NCI-H1092 (cell line): ENCODE data around the gene C11orf24.
A peak's percentile ranks its signal among the peaks of the same experiment; 100 is the strongest.
"Not testable (repeated sequence)": the region's sequence is repeated elsewhere in the genome, so short reads cannot be mapped to it uniquely, and the experiment has no call there.

Experiments
- DNase-seq: peaks from one replicate; lab custom pipeline; 2025; lab: John Stamatoyannopoulos, UW

The C11orf24 gene

GRCh38 chr11:68251765-68252164 is 20.0 kb downstream of the C11orf24 start:
- DNase-seq, result no peak

- not testable (repeated sequence) for DNase-seq
Measured at GRCh38 chr11:68244912-68245311, 26.9 kb downstream of the C11orf24 start.

- not testable (repeated sequence) for DNase-seq
Measured at GRCh38 chr11:68243847-68244246, 27.9 kb downstream of the C11orf24 start.

GRCh38 chr11:68242616-68243015 is 29.2 kb downstream of the C11orf24 start:
- no peak for DNase-seq

GRCh38 chr11:68231621-68232020 is 40.2 kb downstream of the C11orf24 start:
- no peak for DNase-seq

- DNase-seq, result no peak
Measured at GRCh38 chr11:68229601-68230000, 42.2 kb downstream of the C11orf24 start.

GRCh38 chr11:68226421-68226820 is 45.4 kb downstream of the C11orf24 start:
- DNase-seq, result no peak

GRCh38 chr11:68224606-68225005 is 47.2 kb downstream of the C11orf24 start:
- DNase-seq, result no peak

- no peak for DNase-seq
Measured at GRCh38 chr11:68223275-68223674, 48.5 kb downstream of the C11orf24 start.

- DNase-seq, result no peak
Measured at GRCh38 chr11:68221406-68221805, 50.4 kb downstream of the C11orf24 start.

- DNase-seq, result no peak
Measured at GRCh38 chr11:68216171-68216938, 55.4 kb downstream of the C11orf24 start.

GRCh38 chr11:68215524-68216170 is 56.1 kb downstream of the C11orf24 start:
- no peak for DNase-seq

GRCh38 chr11:68215087-68215445 is 56.7 kb downstream of the C11orf24 start:
- DNase-seq, result no peak

GRCh38 chr11:68214173-68215086 is 57.3 kb downstream of the C11orf24 start:
- no peak for DNase-seq

GRCh38 chr11:68213555-68214172 is 58.1 kb downstream of the C11orf24 start:
- DNase-seq, result peak; percentile 95

- no peak for DNase-seq
Measured at GRCh38 chr11:68213135-68213515, 58.6 kb downstream of the C11orf24 start, which contains the start of gene KMT5B. Gene KMT5B, minus strand, starts transcription at chr11:68213296. Its CDS starts 23,220 bp downstream, at chr11:68190076.

GRCh38 chr11:68212421-68213134 is 59.2 kb downstream of the C11orf24 start:
- DNase-seq, result peak; percentile 35

- DNase-seq, result no peak
Measured at GRCh38 chr11:68211546-68211945, 60.2 kb downstream of the C11orf24 start.
